IPS-NIHi11 (cell line): ENCODE data around the gene NAV2.

Source experiments
- DNase-seq: peaks from one replicate; pipeline ENCODE4 v3.0.0; 2012; ENCODE audit warnings: mixed read lengths, low spot score

NAV2 gene

GRCh38 chr11:20089367-20089766 is 376.7 kb downstream of the NAV2 start:
- DNase-seq: no peak

GRCh38 chr11:20089796-20090653 is 377.4 kb downstream of the NAV2 start:
- DNase-seq: no peak

GRCh38 chr11:20090654-20091374 is 378.2 kb downstream of the NAV2 start:
- DNase-seq: no peak

GRCh38 chr11:20093775-20094174 is 381.1 kb downstream of the NAV2 start:
- no peak for DNase-seq

GRCh38 chr11:20095189-20095588 is 382.6 kb downstream of the NAV2 start:
- no peak for DNase-seq

GRCh38 chr11:20097319-20098221 is 384.9 kb downstream of the NAV2 start:
- no peak for DNase-seq

- DNase-seq: no peak
These were observed 386.9 kb downstream of the NAV2 start for GRCh38 chr11:20099527-20099926.

GRCh38 chr11:20102397-20102796 is 389.8 kb downstream of the NAV2 start:
- no peak for DNase-seq

GRCh38 chr11:20103281-20103680 is 390.6 kb downstream of the NAV2 start:
- DNase-seq: no peak

GRCh38 chr11:20105427-20105826 is 392.8 kb downstream of the NAV2 start:
- DNase-seq: no peak

GRCh38 chr11:20109731-20110445 is 397.3 kb downstream of the NAV2 start:
- DNase-seq: no peak

GRCh38 chr11:20110908-20111669 is 398.5 kb downstream of the NAV2 start:
- DNase-seq: peak; percentile 91

GRCh38 chr11:20111871-20112270 is 399.2 kb downstream of the NAV2 start:
- DNase-seq: no peak

GRCh38 chr11:20112291-20113148 is 399.9 kb downstream of the NAV2 start:
- peak; percentile 58 for DNase-seq

GRCh38 chr11:20113149-20113438 is 400.5 kb downstream of the NAV2 start:
- no peak for DNase-seq

- DNase-seq: no peak
These were observed 402.0 kb downstream of the NAV2 start for GRCh38 chr11:20114588-20114987.

GRCh38 chr11:20116825-20117224 is 404.2 kb downstream of the NAV2 start:
- no peak for DNase-seq

- DNase-seq: no peak
These were observed 404.7 kb downstream of the NAV2 start for GRCh38 chr11:20117291-20117690.

GRCh38 chr11:20118209-20118608 is 405.6 kb downstream of the NAV2 start:
- no peak for DNase-seq

- no peak for DNase-seq
These were observed 406.7 kb downstream of the NAV2 start for GRCh38 chr11:20119315-20119714.
